Suprapubic skin (tissue), 3 donors: Measurements from ENCODE around the gene NRP2.

Experiments used
- POLR2AphosphoS5 ChIP-seq, 3 donors: sonication (generic); formaldehyde crosslinking; IDR thresholded peaks; one replicate each; pipeline ENCODE4 v1.6.1; 2017; ENCODE audit warnings: antibody characterized with exemption in 3 of 3
- TF ChIP-seq, protein P1 (sequence below), 2 donors: fragments of 200-600 bp in 1 of 2; fragments of 450-650 bp in 1 of 2; sonication (generic) in 1 of 2; IDR thresholded peaks; one replicate each; pipeline ENCODE4 v1.5.1; 2016 to 2019; ENCODE audit warnings: antibody characterized with exemption in 2 of 2, mild to moderate bottlenecking in 1 of 2, moderate library complexity in 1 of 2

DNA sequence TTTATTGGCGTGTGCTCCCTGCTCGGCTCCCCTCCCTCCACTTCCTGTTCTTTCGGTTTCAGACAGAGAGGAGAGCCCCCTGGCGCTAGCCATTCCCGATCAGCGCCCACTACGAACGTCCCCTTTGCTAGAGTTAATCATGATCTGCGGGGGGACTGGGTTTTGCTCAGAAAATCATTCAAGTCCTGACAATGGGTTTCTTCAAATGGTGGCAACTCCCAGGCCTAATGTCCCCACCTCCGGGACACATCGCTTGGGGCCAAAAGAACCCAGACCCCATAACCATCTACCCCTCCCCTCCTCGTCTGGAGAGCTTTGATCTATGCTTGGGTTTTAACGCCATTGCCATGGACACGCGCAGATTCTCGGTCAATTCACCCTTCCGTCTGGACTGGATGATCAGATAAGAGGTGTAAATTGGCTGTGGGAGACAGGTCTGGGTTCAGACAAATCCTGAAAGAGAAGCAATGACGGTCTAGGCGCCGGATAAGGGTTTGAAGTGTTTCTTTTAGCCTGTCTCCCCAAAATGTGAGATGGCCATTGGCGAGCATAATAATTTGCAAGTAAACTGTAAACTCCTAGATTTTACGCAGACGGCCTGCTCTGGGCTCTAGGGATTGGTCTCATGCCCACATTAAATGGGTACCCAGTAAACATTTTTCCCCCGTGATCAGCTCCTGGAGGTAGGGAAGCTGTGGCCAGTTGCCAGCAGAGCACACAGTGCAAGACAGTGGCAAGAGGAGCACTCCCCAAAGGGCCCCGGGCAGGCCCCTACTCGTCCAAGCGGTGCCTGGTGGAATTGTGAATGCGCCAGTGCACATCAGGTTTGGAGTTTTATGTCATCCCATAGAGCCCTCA is 4.7 kb downstream of the NRP2 start:
- TF ChIP-seq POLR2AphosphoS5 (IDR thresholded peaks at IDR 0.05), result no peak
- TF ChIP-seq, protein P1, sequence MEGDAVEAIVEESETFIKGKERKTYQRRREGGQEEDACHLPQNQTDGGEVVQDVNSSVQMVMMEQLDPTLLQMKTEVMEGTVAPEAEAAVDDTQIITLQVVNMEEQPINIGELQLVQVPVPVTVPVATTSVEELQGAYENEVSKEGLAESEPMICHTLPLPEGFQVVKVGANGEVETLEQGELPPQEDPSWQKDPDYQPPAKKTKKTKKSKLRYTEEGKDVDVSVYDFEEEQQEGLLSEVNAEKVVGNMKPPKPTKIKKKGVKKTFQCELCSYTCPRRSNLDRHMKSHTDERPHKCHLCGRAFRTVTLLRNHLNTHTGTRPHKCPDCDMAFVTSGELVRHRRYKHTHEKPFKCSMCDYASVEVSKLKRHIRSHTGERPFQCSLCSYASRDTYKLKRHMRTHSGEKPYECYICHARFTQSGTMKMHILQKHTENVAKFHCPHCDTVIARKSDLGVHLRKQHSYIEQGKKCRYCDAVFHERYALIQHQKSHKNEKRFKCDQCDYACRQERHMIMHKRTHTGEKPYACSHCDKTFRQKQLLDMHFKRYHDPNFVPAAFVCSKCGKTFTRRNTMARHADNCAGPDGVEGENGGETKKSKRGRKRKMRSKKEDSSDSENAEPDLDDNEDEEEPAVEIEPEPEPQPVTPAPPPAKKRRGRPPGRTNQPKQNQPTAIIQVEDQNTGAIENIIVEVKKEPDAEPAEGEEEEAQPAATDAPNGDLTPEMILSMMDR (IDR thresholded peaks at IDR 0.05), result no peak
